ENCODE results near the gene CLC.

DNA sequence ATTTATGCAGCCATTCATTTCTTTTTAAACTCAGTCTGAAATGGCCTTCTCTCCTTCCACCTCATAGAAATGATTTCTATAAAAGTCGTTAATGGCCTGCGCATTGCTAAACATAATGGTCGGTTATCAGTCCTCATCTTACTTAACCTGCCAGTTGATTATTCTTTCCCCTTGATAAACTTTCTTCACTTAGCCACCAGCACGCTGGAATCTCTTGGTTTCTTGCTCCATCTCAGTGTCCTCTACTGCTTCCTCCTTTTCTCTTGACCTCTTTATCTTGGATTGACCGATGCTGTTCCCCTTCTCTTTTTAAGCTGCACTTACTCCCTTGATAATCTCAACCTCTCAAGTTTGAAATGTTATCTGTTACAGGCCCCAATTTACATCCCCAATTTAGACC, 12.2 kb upstream of the CLC start:
- TF ChIP-seq CTCF (IDR thresholded peaks at IDR 0.05): no peak
- no peak for TF ChIP-seq ZFX (IDR thresholded peaks at IDR 0.05; ENCODE audit: borderline replicate concordance)

Data from 22Rv1 (cell line).